RPMI7951 (cell line): ENCODE data around the gene SEC16B. TPM values are rescaled to one million over a fixed set of nuclear protein-coding genes. Genes with fewer than 3 reads are reported as not detected.

Experiments used
- DNase-seq: peaks from one replicate; pipeline ENCODE4 v3.0.0-alpha.2; 2012; ENCODE audit warnings: low read depth
- total RNA-seq: library from RNA; depleted of rRNA; stranded (reverse); fragments of >200 nt; shearing (Covaris generic); gene quantifications from 2 replicates; pipeline ENCODE4 v1.2.3, GENCODE V29; 2014

The SEC16B gene
- total RNA-seq, 1 experiment from 2014 or later: 0.48 TPM

DNA sequence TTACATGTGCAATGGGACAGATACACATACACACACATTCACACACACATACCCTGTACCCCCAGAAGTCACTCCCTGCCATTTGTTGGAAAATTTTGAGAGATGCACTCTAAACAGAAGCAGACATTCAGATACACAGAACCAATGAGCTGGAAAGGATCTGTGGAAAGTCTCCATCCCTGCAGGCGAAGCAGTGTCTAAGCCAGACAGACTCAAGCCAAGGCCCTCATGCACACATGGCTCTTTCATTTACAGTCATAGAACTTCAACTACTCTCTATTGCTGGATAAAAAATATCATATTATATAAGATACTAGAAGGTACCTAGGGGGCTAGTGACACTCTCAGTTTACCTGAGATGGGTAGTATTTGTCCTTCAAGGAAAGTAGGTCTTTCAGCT is 7.3 kb upstream of the SEC16B start:
- DNase-seq: no peak

GRCh38 chr1:177976596-177976995 is 6.7 kb upstream of the SEC16B start:
- no peak for DNase-seq

GRCh38 chr1:177975588-177976495 is 6.0 kb upstream of the SEC16B start:
- DNase-seq: peak; percentile 54

DNA sequence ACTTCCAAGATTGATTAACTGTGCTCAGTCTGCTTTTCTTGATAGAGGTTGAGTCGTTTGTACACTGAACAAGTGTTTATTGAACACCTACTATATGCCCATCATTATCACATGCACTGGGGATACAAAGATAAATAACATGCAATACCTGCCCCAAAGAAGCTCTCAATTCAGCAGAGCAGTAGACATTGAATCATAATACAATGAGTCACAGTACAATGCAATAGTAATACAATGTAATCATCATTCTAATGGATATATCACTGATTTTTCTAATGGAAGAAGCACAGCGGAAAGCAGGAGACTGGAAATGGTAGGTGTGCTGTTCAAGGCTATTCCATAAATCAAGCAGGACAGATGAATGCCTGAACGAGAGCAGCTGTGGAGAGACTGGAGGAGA is 3.7 kb upstream of the SEC16B start:
- DNase-seq: no peak

GRCh38 chr1:177969109-177969508 is 749 bp downstream of the SEC16B start:
- DNase-seq: no peak

DNA sequence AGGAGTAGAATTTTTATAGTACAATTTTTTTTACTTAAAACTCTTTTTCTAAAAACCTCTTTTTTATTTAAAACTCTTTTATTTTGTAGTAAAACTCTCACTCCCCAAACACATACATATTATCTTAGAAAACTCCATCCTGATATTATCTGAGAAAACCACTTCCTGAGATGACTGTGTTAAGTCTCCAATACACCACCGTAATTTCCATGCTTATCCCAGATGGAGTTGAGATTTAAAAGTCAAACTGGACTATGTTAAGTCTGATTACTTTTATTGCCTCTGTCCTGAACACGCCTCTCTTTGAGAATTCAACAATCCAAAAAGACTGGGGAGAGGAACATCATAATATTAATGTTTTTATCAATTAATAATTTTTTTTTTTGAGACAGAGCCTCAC is 3.7 kb downstream of the SEC16B start:
- DNase-seq: peak; percentile 30

- DNase-seq: no peak
Observed at GRCh38 chr1:177965293-177965692, 4.6 kb downstream of the SEC16B start.

DNA sequence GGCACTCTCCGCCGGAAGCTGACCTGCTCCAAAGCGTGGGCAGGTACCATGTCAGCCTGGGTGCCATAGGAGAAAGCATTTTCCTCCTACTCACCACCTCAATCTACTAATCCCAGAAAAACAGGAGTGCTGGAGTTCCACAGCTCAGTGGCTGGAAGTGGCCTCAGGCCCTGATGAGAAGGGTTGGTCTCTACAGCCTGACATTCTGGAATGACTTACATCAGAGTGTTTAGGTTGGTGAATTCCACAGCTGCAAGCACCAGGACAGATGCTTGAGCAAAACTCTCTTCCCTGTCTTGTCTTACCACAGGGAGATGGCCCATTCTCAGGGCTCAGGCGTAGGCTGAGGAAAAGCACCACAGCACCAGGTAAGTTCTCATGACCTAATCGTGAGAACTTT is 5.5 kb downstream of the SEC16B start:
- no peak for DNase-seq

DNA sequence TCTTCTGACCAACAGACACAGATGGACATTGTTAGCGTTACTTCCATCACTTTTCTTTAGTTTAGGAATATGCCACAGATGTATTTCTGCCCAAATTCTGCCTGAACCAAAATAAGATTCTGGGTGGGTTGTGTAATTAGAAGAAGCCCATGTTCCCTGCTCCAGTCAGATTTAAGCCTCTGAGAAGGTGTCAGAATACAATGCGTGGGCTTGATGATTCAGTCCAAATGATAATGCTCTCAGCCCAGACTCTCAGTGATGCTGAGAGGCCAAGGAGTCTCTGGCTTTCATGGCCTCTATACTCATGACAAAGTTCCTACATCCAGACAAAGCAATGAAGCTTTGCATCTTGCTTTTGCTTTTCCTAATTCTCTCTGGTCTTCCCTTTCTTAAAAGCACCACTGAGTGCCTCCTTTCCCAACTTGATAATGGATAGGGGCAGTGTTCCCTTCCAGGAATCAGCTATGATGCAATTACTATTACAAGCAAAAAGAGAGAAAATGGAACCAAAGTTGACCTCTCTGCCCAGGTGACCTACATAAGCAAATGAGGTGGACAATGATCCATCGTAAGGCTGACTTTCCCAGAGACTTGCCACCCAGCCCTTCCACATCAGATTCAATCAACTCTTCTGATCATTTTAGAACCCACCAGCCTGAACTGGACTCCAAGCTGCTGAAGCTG is 8.8 kb downstream of the SEC16B start:
- DNase-seq: no peak

GRCh38 chr1:177959811-177960515 is 9.9 kb downstream of the SEC16B start:
- DNase-seq: peak; percentile 12

- no peak for DNase-seq
Observed at GRCh38 chr1:177958092-177958491, 11.8 kb downstream of the SEC16B start.

GRCh38 chr1:177954076-177954475 is 15.8 kb downstream of the SEC16B start:
- DNase-seq: no peak

GRCh38 chr1:177953549-177953948 is 16.3 kb downstream of the SEC16B start:
- DNase-seq: no peak

DNA sequence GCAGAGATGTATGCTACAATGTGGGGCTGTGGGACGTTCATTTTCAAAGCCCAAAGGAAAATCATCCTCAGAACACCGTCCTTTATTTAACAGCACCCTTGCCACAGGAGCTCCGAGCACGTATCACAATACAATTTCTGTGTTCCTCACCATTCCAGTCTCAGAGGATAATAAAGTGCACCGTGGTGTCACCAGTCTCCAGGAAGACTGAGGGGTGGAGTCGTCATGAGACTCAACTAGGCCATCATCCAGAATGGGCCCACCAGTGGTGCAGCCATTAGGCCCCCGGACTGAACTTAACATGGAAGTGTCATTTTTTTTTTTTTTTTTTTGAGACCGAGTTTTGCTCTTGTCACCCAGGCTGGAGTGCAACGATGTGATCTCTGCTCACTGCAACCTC is 17.2 kb downstream of the SEC16B start:
- DNase-seq: no peak

DNA sequence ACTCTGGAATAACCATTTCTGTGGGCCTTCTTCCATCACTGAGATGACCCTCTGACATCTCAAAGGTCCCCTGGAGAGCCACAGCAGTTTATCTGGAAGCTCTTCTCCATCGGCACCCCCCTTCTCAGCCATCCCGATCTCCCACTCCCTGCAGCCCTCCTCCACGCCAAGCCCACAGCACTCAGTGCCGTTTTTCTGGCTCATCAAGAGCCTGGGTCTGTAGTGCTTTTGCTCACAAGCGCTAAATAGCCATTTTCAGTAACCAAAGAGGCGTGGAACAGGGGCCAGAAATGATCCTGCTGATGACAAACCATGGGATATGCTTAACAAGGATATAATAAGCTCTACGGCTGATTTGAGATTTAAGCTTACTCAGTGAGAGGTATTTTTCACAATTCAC is 17.6 kb downstream of the SEC16B start:
- DNase-seq: no peak

DNA sequence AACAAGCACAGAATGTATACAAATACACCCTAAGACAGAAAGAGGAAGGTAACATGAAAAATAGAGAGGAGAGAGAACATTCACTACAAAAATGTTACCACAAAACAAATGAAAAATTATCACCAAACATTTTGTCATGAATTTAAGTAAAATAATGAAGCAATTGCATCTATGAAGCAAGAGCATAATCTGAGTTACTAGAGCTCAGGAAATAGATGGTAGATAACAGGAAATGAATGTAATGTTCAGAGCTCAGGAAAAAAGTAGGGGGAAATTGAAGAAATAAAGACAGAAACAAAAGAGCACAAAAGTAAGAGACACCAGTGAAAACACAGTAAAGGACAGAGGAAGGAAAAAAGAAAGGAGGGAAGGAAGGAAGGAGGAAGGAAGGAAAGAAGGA is 19.4 kb downstream of the SEC16B start:
- DNase-seq: no peak

DNA sequence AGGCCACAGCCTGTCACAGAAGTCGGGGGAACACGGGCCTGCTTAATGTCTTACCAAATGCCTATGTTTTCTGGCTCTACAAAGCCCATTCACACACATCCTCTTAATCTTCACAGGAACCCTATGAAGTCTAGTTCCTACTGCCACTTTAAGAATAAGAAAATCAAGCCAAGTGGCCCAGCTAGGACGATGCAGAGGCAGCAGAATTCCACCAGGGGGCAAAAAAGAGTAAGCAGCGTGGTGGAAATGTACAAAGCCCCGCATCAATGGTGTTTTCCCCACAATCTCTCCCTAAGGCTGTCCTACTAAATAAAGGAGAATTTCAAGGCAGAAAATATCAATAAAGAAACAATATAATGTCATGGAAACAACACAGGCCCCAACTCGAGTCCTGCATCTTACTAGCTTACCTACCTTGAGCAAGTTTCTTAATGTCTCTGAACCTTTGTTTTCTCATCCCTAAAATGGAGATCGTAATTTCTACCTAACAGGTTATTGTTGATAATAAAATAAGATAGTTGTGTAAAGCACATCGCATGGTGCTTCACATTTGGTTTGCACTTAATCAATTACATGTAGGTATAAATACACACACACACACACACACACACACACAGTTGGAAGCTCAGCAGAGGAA is 21.4 kb downstream of the SEC16B start:
- DNase-seq: peak; percentile 65

DNA sequence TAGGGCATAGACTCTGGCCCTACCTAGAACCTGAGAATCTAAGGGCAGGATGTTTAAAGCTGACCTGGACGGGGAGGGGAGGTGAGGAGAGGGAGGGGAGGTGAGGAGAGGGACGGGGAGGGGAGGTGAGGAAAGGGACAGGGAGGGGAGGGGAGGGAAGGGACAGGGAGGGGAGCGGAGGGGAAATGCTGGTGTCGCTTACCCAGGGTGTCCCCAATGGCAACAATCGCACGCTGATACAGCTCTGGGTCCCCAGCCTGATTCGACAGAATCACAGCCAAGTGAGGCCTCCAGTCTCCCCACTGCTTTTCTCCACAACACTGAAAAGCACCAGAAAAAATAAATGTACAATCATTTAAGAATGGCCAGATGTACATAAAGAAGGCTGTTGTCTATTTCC is 22.2 kb downstream of the SEC16B start:
- no peak for DNase-seq

GRCh38 chr1:177945943-177946650 is 23.8 kb downstream of the SEC16B start:
- DNase-seq: peak; percentile 51

DNA sequence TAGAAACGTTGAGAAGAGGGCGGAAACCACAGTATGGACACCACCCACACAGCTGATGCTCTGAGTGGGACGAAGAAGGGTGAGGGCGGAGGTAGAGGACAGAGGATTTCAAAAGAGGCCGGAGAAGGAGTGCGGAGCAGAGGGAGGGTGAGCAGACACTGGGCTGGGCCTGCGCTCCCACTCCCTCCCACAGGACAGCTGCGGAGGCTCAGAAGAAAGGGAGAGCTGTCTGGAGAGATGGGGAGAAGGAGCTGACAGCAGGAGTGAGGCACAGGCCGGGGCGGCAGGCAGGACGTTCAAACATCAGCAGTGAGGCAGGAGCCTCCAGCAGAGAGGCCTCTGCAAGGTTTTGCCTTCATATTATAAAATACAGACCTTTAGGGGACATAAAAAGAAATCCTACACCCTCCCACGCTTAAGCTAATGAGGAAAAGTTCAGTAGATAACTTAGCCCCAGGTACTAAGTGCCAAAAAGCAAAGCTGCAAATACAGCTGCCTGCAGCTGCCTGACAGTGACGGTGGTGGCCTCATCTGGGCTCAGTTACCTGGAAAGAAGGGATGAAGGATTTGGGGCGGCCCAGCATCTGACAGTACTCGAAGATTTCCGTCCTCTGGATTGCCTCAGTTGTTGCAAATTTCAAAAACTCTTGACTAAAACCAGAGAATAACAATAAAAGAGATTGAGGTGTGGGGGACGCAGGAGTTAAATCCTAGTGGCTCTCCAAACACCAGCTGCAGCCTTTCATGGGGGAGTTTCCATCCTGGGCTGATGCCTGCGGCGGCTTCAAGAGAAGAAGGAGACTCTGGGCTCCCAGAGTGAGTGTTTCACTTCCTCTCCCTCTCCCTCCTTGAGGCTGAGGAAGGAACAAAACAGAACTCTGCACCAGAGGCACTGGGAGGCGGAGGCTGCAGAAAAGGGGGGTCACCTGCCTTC is 25.6 kb downstream of the SEC16B start:
- no peak for DNase-seq
